ENCODE results near the gene MED15. TPM values are rescaled to one million over a fixed set of nuclear protein-coding genes. Genes with fewer than 3 reads are reported as not detected.
"Not testable (repeated sequence)": the region's sequence is repeated elsewhere in the genome, so short reads cannot be mapped to it uniquely, and the experiment has no call there.

MED15 gene
- polyA plus RNA-seq, 1 donor = 52.4 TPM

GRCh38 chr22:20483143-20483506 lies 24.3 kb upstream of the MED15 start:
- DNase-seq = not testable (repeated sequence)

GRCh38 chr22:20483771-20484170 lies 23.6 kb upstream of the MED15 start:
- DNase-seq = no peak

GRCh38 chr22:20484948-20485683 lies 22.3 kb upstream of the MED15 start:
- DNase-seq = no peak

- DNase-seq = no peak
Observed at GRCh38 chr22:20486229-20486628, 21.2 kb upstream of the MED15 start.

- no peak for DNase-seq
Observed at GRCh38 chr22:20487715-20488114, 19.7 kb upstream of the MED15 start.

- no peak for DNase-seq
Observed at GRCh38 chr22:20488946-20489345, 18.5 kb upstream of the MED15 start.

- no peak for DNase-seq
Observed at GRCh38 chr22:20490183-20490940, 17.0 kb upstream of the MED15 start.

GRCh38 chr22:20490941-20491307 lies 16.5 kb upstream of the MED15 start:
- DNase-seq = no peak

- DNase-seq = no peak
Observed at GRCh38 chr22:20491346-20491745, 16.1 kb upstream of the MED15 start.

- no peak for DNase-seq
Observed at GRCh38 chr22:20494978-20495860, 12.2 kb upstream of the MED15 start, which contains the start of gene KLHL22. Gene KLHL22 (minus strand): TSS chr22:20495795. CDS start chr22:20489211, 6,584 bp downstream.

GRCh38 chr22:20495861-20496681 lies 11.3 kb upstream of the MED15 start:
- peak; percentile 95 for DNase-seq

GRCh38 chr22:20497426-20497825 lies 10.0 kb upstream of the MED15 start:
- DNase-seq = no peak

GRCh38 chr22:20498913-20499312 lies 8.5 kb upstream of the MED15 start:
- no peak for DNase-seq

GRCh38 chr22:20499769-20500168 lies 7.6 kb upstream of the MED15 start:
- no peak for DNase-seq

- DNase-seq = no peak
Observed at GRCh38 chr22:20503816-20504215, 3.6 kb upstream of the MED15 start.

GRCh38 chr22:20504293-20504922 lies 3.0 kb upstream of the MED15 start:
- not testable (repeated sequence) for DNase-seq

- DNase-seq = no peak
Observed at GRCh38 chr22:20506543-20507252, 712 bp upstream of the MED15 start.

- DNase-seq = not testable (repeated sequence)
Observed at GRCh38 chr22:20508067-20508755, 801 bp downstream of the MED15 start.

GRCh38 chr22:20508815-20509271 lies 1.4 kb downstream of the MED15 start:
- DNase-seq = no peak
